Measurements from ENCODE around the gene RPL27A. TPM values are rescaled to one million over a fixed set of nuclear protein-coding genes. Genes with fewer than 3 reads are reported as not detected.
A peak's percentile ranks its signal among the peaks of the same experiment; 100 is the strongest.

Gene RPL27A
- total RNA-seq, 6 experiments from 2014 or later, result 973 to 1,209 (median 1,069) TPM

GRCh38 chr11:8720868-8721608, 38.4 kb downstream of the RPL27A start:
- TF ChIP-seq, protein P1, sequence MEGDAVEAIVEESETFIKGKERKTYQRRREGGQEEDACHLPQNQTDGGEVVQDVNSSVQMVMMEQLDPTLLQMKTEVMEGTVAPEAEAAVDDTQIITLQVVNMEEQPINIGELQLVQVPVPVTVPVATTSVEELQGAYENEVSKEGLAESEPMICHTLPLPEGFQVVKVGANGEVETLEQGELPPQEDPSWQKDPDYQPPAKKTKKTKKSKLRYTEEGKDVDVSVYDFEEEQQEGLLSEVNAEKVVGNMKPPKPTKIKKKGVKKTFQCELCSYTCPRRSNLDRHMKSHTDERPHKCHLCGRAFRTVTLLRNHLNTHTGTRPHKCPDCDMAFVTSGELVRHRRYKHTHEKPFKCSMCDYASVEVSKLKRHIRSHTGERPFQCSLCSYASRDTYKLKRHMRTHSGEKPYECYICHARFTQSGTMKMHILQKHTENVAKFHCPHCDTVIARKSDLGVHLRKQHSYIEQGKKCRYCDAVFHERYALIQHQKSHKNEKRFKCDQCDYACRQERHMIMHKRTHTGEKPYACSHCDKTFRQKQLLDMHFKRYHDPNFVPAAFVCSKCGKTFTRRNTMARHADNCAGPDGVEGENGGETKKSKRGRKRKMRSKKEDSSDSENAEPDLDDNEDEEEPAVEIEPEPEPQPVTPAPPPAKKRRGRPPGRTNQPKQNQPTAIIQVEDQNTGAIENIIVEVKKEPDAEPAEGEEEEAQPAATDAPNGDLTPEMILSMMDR (IDR thresholded peaks at IDR 0.05), result no peak
- H3K27ac Mint-ChIP-seq, result peak overlapping the region; percentile 97
- DNase-seq, result no peak
- H3K27me3 Mint-ChIP-seq (ENCODE audit: insufficient read depth), result peaks cover 10% of the 10 kb centered on the region
- H3K9me3 Mint-ChIP-seq, result no peaks in the 10 kb centered on the region
- peaks cover 81% of the 10 kb centered on the region for H3K4me1 Mint-ChIP-seq (ENCODE audit: low read depth)
- peaks cover 34% of the 10 kb centered on the region for H3K36me3 Mint-ChIP-seq (ENCODE audit: low read depth)
- H3K4me3 Mint-ChIP-seq, result peak overlapping the region; percentile 43

DNA sequence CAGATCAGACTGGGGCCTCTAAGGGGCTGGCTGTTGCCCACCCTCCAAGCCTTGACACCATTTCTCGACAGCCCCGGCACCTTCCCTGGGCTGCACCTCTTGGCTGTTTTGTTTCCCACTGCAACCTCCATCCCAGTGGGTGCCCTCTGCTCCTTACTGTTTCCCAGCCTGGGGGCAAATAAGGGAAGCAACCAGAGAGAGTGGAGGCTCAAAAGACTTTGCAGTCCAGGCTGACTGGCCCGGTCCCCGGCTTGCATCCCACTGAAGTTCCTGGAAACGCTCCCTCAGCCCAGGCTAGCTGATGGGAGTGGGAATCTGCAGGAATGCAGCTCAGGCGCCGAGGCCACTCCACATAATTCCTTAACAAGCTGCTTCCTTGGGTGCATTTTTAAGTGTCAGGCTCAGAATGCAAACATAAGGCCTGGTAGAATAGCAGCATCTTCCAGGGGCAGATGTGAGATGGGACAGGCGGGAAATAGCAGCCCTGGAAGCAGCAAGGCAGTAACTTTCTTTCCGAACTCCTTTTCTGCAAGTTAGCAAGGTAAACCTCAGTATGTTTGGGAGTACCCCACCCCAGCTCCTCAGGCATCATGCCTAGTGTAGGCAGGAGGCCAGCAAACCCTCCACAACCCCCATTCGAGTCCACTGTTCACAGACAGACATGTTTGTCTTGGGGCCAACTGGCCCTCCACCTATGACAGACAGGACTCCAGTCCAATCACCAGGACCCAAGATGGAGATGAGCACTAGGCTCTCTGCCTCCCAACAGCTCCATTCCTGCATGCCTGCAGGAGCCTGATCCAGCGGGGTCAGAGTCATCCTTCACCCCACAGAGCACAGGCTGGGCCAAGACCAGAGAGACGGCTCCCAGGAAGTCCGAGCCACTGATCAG, 39.3 kb downstream of the RPL27A start:
- H3K4me1 Mint-ChIP-seq (ENCODE audit: low read depth), result peaks cover 81% of the 10 kb centered on the region
- peaks cover 10% of the 10 kb centered on the region for H3K27me3 Mint-ChIP-seq (ENCODE audit: insufficient read depth)
- H3K4me3 Mint-ChIP-seq, result peak overlapping the region; percentile 53
- peaks cover 26% of the 10 kb centered on the region for H3K36me3 Mint-ChIP-seq (ENCODE audit: low read depth)
- peak; percentile 70 for DNase-seq
- TF ChIP-seq, protein P1 (IDR thresholded peaks at IDR 0.05), result no peak
- no peaks in the 10 kb centered on the region for H3K9me3 Mint-ChIP-seq
- H3K27ac Mint-ChIP-seq, result peak overlapping the region; percentile 97

DNA sequence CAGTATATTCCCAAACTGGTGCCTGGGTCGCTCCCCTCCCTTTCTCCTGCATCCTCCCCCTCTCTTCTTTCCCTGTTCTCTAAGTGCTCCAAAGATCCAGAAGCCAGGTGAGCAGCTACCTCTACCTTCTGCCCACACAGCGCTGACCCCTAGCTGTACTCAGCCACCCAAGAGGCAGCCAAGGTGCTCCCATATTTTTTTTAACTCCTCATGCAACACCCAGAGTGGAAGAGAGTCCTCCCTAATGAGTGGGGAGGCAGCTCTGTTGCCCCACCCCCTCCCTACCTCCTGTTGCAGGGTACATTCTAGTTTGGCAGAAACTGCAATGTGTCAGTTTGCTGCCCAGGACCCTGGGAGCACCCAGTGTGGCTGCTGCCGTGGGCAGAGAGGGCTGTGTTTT, 40.2 kb downstream of the RPL27A start:
- no peak for DNase-seq
- H3K4me1 Mint-ChIP-seq (ENCODE audit: low read depth), result peaks cover 81% of the 10 kb centered on the region
- no peak overlapping the region for H3K4me3 Mint-ChIP-seq
- peak overlapping the region; percentile 97 for H3K27ac Mint-ChIP-seq
- TF ChIP-seq, protein P1 (IDR thresholded peaks at IDR 0.05), result no peak
- H3K9me3 Mint-ChIP-seq, result no peaks in the 10 kb centered on the region
- peaks cover 28% of the 10 kb centered on the region for H3K36me3 Mint-ChIP-seq (ENCODE audit: low read depth)
- peaks cover 5% of the 10 kb centered on the region for H3K27me3 Mint-ChIP-seq (ENCODE audit: insufficient read depth)

DNA sequence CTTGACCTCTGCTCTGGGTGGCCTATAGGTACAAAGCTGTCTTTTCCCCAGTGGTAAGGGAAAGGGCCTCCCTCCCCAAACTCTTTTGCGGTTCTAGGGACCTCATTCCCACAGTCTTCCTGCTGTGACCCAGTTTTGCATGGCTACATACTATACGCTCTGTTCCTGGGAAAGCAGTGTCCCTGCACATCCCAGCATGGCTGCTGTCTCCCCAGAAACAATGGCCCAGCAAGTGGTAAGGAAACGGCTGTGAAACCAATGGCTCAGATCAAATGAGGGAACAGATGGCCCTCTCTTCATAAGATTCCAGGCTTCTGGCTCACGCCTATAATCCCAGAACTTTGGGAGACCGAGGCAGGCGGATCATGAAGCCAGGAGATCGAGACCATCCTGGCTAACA, 41.1 kb downstream of the RPL27A start:
- no peak overlapping the region for H3K27ac Mint-ChIP-seq
- peaks cover 33% of the 10 kb centered on the region for H3K36me3 Mint-ChIP-seq (ENCODE audit: low read depth)
- TF ChIP-seq, protein P1 (IDR thresholded peaks at IDR 0.05), result no peak
- DNase-seq, result no peak
- H3K4me3 Mint-ChIP-seq, result no peak overlapping the region
- no peaks in the 10 kb centered on the region for H3K9me3 Mint-ChIP-seq
- peaks cover 81% of the 10 kb centered on the region for H3K4me1 Mint-ChIP-seq (ENCODE audit: low read depth)
- H3K27me3 Mint-ChIP-seq (ENCODE audit: insufficient read depth), result peaks cover 5% of the 10 kb centered on the region

DNA sequence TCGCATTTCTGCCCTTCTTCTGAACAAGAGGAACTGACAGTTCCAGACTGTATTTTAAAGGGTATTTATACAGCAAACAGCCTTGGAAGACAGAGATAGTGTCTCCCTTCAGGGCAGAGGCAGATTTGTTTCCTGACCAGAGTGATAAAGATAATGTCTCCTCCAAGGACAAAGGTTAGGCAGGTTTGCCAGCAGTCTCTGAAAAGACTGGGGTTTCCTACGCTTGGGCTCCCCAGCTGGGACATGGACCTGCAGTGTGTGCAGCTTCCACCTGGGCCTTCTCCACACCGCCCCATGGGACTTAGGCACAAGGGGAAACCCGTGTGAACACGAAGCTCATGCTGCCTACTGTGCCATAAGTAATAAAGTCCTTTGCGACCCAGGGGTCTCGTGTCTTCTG, 42.1 kb downstream of the RPL27A start:
- Mint-ChIP-seq H3K9me3 (no peaks in the 10 kb centered on the region), H3K4me1 (ENCODE audit: low read depth) (peaks cover 81% of the 10 kb centered on the region), H3K27me3 (ENCODE audit: insufficient read depth) (peaks cover 5% of the 10 kb centered on the region), H3K36me3 (ENCODE audit: low read depth) (peaks cover 36% of the 10 kb centered on the region), H3K4me3 (no peak overlapping the region), H3K27ac (no peak overlapping the region; the same call in 1 of the 2 replicates)
- TF ChIP-seq, protein P1 (IDR thresholded peaks at IDR 0.05), result no peak
- DNase-seq, result no peak
